Activated CD4-positive, alpha-beta T cell treated with anti-CD3 and anti-CD28 coated beads for 48 hours (primary cell): ENCODE results near the gene ATP1A4.

Experiments used
- DNase-seq: peaks from one replicate; pipeline ENCODE4 v3.0.0-alpha.2; 2020

ATP1A4 gene

GRCh38 chr1:160178731-160179130, 27.3 kb downstream of the ATP1A4 start:
- DNase-seq, result no peak

- DNase-seq, result no peak
These were observed 27.9 kb downstream of the ATP1A4 start for GRCh38 chr1:160179336-160179735.

GRCh38 chr1:160186246-160186645, 34.8 kb downstream of the ATP1A4 start:
- no peak for DNase-seq

GRCh38 chr1:160186729-160187128, 35.3 kb downstream of the ATP1A4 start:
- DNase-seq, result no peak

GRCh38 chr1:160187407-160187806, 36.0 kb downstream of the ATP1A4 start:
- no peak for DNase-seq

- DNase-seq, result no peak
These were observed 36.9 kb downstream of the ATP1A4 start for GRCh38 chr1:160188341-160188740.

- DNase-seq, result no peak
These were observed 38.5 kb downstream of the ATP1A4 start, which contains the start of gene CASQ1 for GRCh38 chr1:160189649-160190625. Gene CASQ1 (plus strand): TSS chr1:160190575. CDS start chr1:160190752, 177 bp downstream.

- no peak for DNase-seq
These were observed 40.4 kb downstream of the ATP1A4 start for GRCh38 chr1:160191756-160192155.

GRCh38 chr1:160192234-160192633, 40.8 kb downstream of the ATP1A4 start:
- DNase-seq, result no peak

GRCh38 chr1:160193091-160193819, 41.9 kb downstream of the ATP1A4 start:
- peak; percentile 88 for DNase-seq

- no peak for DNase-seq
These were observed 42.7 kb downstream of the ATP1A4 start for GRCh38 chr1:160193832-160194736.

GRCh38 chr1:160194737-160195059, 43.3 kb downstream of the ATP1A4 start:
- no peak for DNase-seq

GRCh38 chr1:160196143-160196542, 44.7 kb downstream of the ATP1A4 start:
- no peak for DNase-seq

- DNase-seq, result no peak
These were observed 45.8 kb downstream of the ATP1A4 start for GRCh38 chr1:160197231-160197630.

- no peak for DNase-seq
These were observed 49.4 kb downstream of the ATP1A4 start for GRCh38 chr1:160200786-160201185.

GRCh38 chr1:160204526-160205241, 53.3 kb downstream of the ATP1A4 start:
- DNase-seq, result no peak

GRCh38 chr1:160205242-160206035, 54.0 kb downstream of the ATP1A4 start, which contains the start of gene PEA15:
Gene PEA15 (plus strand): TSS chr1:160205384. CDS start chr1:160211545, 6,161 bp downstream.
- peak; percentile 75 for DNase-seq

GRCh38 chr1:160206036-160206389, 54.6 kb downstream of the ATP1A4 start:
- DNase-seq, result peak; percentile 70

- no peak for DNase-seq
These were observed 55.2 kb downstream of the ATP1A4 start for GRCh38 chr1:160206421-160207117.

- DNase-seq, result no peak
These were observed 55.8 kb downstream of the ATP1A4 start for GRCh38 chr1:160207118-160207650.
